Ovary (tissue), 9 donors: Measurements from ENCODE around the gene PIGU. TPM values are rescaled to one million over a fixed set of nuclear protein-coding genes. Genes with fewer than 3 reads are reported as not detected.

ENCODE experiments used
- DNase-seq, 5 donors: peaks; one replicate each; pipeline ENCODE4 v3.0.0-alpha.2; 2019 to 2020
- H3K27ac ChIP-seq, 2 donors: fragments of 200-600 bp; one replicate each; pipeline versions ENCODE4 v1.5.1 to v1.8.0; 2019 to 2022
- H3K27me3 ChIP-seq: fragments of 200-600 bp; one replicate; pipeline ENCODE4 v1.8.0; 2022
- H3K36me3 ChIP-seq: fragments of 200-600 bp; sonication (generic); one replicate; pipeline ENCODE4 v1.5.1; 2019
- H3K4me1 ChIP-seq: one replicate; pipeline ENCODE4 v1.8.1; 2013; ENCODE audit warnings: mild to moderate bottlenecking, moderate library complexity; ENCODE audit not compliant: insufficient read depth
- H3K4me3 ChIP-seq: fragments of 200-600 bp; sonication (generic); one replicate; pipeline ENCODE4 v1.5.1; 2017
- H3K9me3 ChIP-seq, 2 donors: fragments of 200-600 bp in 1 of 2; sonication (generic) in 1 of 2; one replicate each; pipeline versions ENCODE4 v1.5.1 to v1.8.1; 2013 to 2019; ENCODE audit warnings: mild to moderate bottlenecking in 1 of 2, moderate library complexity in 1 of 2
- EP300 ChIP-seq: sonication (generic); formaldehyde crosslinking; IDR thresholded peaks from one replicate; pipeline ENCODE4 v1.6.1; 2017; ENCODE audit warnings: antibody characterized with exemption
- POLR2A ChIP-seq: fragments of 450-650 bp; IDR thresholded peaks from one replicate; pipeline ENCODE4 v1.6.1; 2017; ENCODE audit warnings: antibody characterized with exemption, mild to moderate bottlenecking, moderate library complexity
- WGBS, 3 donors: extraction: QIAGEN DNeasy Blood & Tissue Kit in 1 of 3; methylation state at CpG; one replicate each; pipeline versions ENCODE4 v1.1.5 to v1.1.7; 2013 to 2017; 5-methylcytosine and 5-hydroxymethylcytosine counted together
- intact Hi-C, 4 donors: fragments of 100-400 bp; cut with DNase I; formaldehyde crosslinking; loops; one replicate each; pipeline versions ENCODE4 v1.11.0 to v1.15.1; 2022 to 2023
- polyA plus RNA-seq, 2 donors: library from polyadenylated mRNA; stranded (reverse); fragments of 200-250 nt in 1 of 2; fragments of 350-450 nt in 1 of 2; fragmentation: Illumina TruSeq in 1 of 2; extraction: RNeasy Lipid Tissue Mini Kit (QIAGEN cat#74804) in 1 of 2; gene quantifications; one replicate each; pipeline ENCODE4 v1.2.3, GENCODE V29; 2013 to 2014
- total RNA-seq, 7 donors: library from RNA; depleted of rRNA in 2 of 7; stranded (reverse); fragments of >200 nt in 2 of 7; fragmentation: NEBNext Ultra II Directional in 3 of 7; extraction: Animal tissue kit (Norgen Biotek cat#: 25700) in 3 of 7; gene quantifications; one replicate each; pipeline versions ENCODE4 v1.1.0 to v1.2.4, GENCODE V29; 2016 to 2023
- TF ChIP-seq, protein P1 (sequence below), 3 donors: fragments of 450-650 bp in 2 of 3; fragments of 200-600 bp in 1 of 3; IDR thresholded peaks; one replicate each; pipeline versions ENCODE4 v1.5.1 to v1.8.0; 2016 to 2022; ENCODE audit warnings: antibody characterized with exemption in 3 of 3, mild to moderate bottlenecking in 1 of 3
- donor health status: DM: no; HTN: no; CAD: no; lungs with moderate emphysema.
- donor health status: DM: no; HTN: no; CAD: no.
- donor health status: Bipolar disorder and iron deficiency.
- donor health status: DM: yes; HTN: yes; CAD: no.
- donor health status: DM: no; HTN: no; CAD: no.
- donor health status: DM: yes; HTN: yes; CAD: no.

Gene PIGU
- total and polyA plus RNA-seq, 9 donors: 14.4 to 61.4 (median 20.9) TPM

DNA sequence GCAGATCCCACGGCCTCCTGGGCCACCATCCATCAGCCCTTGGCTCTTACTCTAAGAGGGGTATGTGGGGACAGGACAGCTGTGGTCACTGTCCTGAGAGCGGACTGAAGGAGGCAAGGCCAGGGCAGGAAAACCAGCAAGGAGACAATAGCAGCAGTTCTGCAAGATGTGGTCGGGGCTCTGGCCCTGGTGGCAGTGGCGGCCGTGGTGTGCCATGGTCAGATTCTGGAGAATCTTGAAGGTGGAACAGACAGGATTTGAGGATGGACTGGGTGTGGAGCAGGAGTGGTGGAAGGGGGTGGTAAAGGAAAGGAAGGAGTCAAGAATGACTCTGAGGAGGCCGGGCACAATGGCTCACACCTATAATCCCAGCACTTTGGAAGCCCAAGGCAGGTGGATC, 124.3 kb downstream of the PIGU start:
- Histone ChIP-seq H3K27ac (no peak overlapping the region), H3K4me1 (no peaks in the 10 kb centered on the region), H3K9me3 (no peaks in the 10 kb centered on the region), H3K36me3 (no peaks in the 10 kb centered on the region), H3K27me3 (no peaks in the 10 kb centered on the region), H3K4me3 (no peak overlapping the region)
- 89 to 94% (median 94%) methylated on average over 6 of the region's 6 CpGs for WGBS, 3 donors
- TF ChIP-seq POLR2A (no peak), EP300 (no peak)
- TF ChIP-seq, protein P1, sequence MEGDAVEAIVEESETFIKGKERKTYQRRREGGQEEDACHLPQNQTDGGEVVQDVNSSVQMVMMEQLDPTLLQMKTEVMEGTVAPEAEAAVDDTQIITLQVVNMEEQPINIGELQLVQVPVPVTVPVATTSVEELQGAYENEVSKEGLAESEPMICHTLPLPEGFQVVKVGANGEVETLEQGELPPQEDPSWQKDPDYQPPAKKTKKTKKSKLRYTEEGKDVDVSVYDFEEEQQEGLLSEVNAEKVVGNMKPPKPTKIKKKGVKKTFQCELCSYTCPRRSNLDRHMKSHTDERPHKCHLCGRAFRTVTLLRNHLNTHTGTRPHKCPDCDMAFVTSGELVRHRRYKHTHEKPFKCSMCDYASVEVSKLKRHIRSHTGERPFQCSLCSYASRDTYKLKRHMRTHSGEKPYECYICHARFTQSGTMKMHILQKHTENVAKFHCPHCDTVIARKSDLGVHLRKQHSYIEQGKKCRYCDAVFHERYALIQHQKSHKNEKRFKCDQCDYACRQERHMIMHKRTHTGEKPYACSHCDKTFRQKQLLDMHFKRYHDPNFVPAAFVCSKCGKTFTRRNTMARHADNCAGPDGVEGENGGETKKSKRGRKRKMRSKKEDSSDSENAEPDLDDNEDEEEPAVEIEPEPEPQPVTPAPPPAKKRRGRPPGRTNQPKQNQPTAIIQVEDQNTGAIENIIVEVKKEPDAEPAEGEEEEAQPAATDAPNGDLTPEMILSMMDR (IDR thresholded peaks at IDR 0.05): no peak
- no peak for DNase-seq
- intact Hi-C loops: no loop called here

DNA sequence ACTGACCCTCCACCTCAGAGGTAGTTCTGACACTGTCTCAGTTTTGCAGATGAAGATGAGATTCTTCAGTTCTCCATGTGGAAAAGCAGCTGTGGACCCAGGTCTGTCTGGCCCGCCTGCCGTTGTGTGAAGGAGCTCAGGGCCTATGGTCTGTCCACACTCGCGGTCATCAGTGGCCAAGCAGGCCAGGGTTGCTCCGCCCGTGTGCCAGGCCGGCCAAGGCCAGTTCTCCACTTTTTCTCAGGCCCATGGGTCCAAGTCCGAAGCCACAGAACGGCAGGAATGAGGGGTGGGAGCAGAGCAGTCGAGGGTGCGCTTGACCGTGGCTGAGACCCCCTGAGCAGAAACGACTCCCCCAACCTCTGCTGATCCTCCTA, 127.0 kb downstream of the PIGU start:
- H3K27ac ChIP-seq: no peak overlapping the region
- no peak for TF ChIP-seq EP300
- TF ChIP-seq, protein P1 (IDR thresholded peaks at IDR 0.05): no peak
- H3K4me1 ChIP-seq: no peaks in the 10 kb centered on the region
- DNase-seq: no peak
- no peak overlapping the region for H3K4me3 ChIP-seq
- intact Hi-C loops: no loop called here
- no peaks in the 10 kb centered on the region for H3K9me3 ChIP-seq
- no peaks in the 10 kb centered on the region for H3K27me3 ChIP-seq
- H3K36me3 ChIP-seq: no peaks in the 10 kb centered on the region
- WGBS, 3 donors: 88 to 89% (median 88%) methylated on average over 13 of the region's 13 CpGs

DNA sequence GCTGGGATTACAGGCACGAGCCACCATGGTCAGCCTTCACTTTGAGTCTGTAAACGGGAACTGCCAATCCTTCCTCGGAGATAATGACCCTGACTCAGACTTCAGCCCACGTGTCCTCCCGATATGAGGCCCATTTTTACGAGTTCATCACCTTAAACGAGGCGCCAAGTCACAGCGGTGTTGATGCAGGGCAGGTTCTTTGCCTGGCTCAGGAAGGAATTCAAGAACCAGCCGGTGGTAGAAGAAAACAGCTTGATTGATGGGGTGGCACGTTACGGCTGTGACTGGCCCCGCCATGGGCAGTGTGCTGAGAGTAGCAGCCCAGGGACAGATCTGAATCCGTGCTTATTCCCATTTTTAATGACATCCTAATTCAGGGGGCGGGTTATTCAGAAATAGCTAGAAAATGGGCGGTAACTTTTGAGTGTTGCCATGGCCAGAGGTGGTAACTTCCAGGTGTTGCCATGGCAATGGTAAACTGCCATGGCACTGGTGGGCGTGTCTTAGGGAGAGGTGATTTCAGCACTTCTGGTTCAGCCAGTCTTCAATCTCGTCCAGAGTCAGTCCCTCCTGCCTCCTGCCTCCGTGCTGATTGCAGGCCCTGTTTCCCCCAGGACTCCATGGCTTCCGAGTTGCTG, 127.5 kb downstream of the PIGU start:
- H3K27ac ChIP-seq: no peak overlapping the region
- TF ChIP-seq, protein P1 (IDR thresholded peaks at IDR 0.05): no peak
- TF ChIP-seq EP300 (no peak), POLR2A (no peak)
- no peak overlapping the region for H3K4me3 ChIP-seq
- no peaks in the 10 kb centered on the region for H3K9me3 ChIP-seq
- no peaks in the 10 kb centered on the region for H3K27me3 ChIP-seq
- no peak for DNase-seq
- intact Hi-C loops: no loop called here
- H3K4me1 ChIP-seq: no peaks in the 10 kb centered on the region
- 67 to 70% (median 67%) methylated on average over 20 of the region's 20 CpGs for WGBS, 3 donors
- H3K36me3 ChIP-seq: no peaks in the 10 kb centered on the region

DNA sequence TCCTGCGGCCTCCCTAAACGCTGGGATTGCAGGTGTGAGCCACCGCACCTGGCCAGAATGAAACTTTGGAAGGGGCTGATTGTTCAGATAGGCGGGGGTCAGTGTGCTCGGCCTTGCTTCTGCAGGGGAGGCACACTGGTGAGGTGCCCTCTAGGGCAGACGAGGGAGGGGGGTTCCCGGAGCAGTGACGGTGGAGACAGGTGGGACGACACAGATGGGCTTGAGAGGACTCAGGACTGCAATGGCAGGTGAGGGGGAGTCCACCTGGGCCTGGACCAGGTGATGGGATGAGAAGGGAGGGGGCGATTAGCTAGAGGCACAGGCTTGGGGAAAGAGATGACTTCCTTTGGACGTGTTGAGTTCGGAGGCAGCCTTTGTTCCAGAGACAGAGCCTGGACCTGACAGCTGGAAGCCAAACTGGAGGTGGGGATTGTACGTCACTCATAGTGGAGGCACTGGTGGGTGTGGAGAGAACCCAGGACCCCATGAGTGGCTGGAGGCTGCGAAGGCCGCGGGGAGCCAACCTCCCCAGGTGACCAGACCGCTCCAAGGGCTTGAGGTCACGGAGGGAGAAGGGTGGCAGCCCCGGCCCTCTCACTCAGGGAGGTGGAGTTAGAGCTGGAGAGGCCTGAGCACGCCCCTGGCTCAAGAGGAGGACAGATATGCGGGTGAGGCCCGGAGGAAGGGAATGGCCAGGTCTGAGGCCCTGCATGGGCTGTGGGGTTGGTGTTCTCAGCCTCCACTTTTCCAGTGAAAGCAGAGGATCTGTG, 128.9 kb downstream of the PIGU start:
- no peaks in the 10 kb centered on the region for H3K36me3 ChIP-seq
- no peak for DNase-seq
- WGBS, 3 donors: 85 to 86% (median 85%) methylated on average over 22 of the region's 22 CpGs
- no peak overlapping the region for H3K27ac ChIP-seq
- intact Hi-C loops: no loop called here
- no peaks in the 10 kb centered on the region for H3K4me1 ChIP-seq
- TF ChIP-seq, protein P1 (IDR thresholded peaks at IDR 0.05): no peak
- no peak for TF ChIP-seq EP300
- TF ChIP-seq POLR2A: no peak
- no peaks in the 10 kb centered on the region for H3K27me3 ChIP-seq
- H3K9me3 ChIP-seq: no peaks in the 10 kb centered on the region
- H3K4me3 ChIP-seq: no peak overlapping the region
